ENCODE results near the gene DUSP23. TPM values are rescaled to one million over a fixed set of nuclear protein-coding genes. Genes with fewer than 3 reads are reported as not detected.

The DUSP23 gene
- polyA plus RNA-seq (2013, experiment 1 of 2): 22.2 TPM
- polyA plus RNA-seq (2013, experiment 2 of 2): 22.4 TPM

- WGBS: 6% methylated on average over 60 of the region's 88 CpGs
- Histone ChIP-seq H2BK120ac (ENCODE audit: low read depth, low read length) (peak within 1 kb of the TSS; percentile 8), H3K4me3 (ENCODE audit: insufficient read depth in 1 of 2, low read depth in 1 of 2, low read length in 2 of 2) (peak within 1 kb of the TSS; percentile 85 to 88)
Observed at GRCh38 chr1:159780583-159781582, at the start of gene DUSP23. Gene DUSP23 (plus strand): TSS chr1:159780962. CDS start chr1:159781101, 139 bp downstream.

GRCh38 chr1:159737238-159737916, 43.4 kb upstream of the DUSP23 start:
- no peaks in the 10 kb centered on the region for H3K79me1 ChIP-seq (replicated peaks; ENCODE audit: low read length, poor library complexity, severe bottlenecking)
- H3K36me3 ChIP-seq (ENCODE audit: control insufficient read depth in 1 of 2, insufficient read depth in 2 of 2, low read depth in 1 of 2, low read length in 2 of 2): no peaks in the 10 kb centered on the region
- no peak overlapping the region for H3K18ac ChIP-seq (ENCODE audit: low read depth in 1 of 2, low read length in 2 of 2)
- H3K4me3 ChIP-seq (ENCODE audit: insufficient read depth in 1 of 2, low read depth in 1 of 2, low read length in 2 of 2): no peak overlapping the region
- H3K14ac ChIP-seq (ENCODE audit: low read length in 2 of 2): no peak overlapping the region
- H3K9me3 ChIP-seq (ENCODE audit: control insufficient read depth, low read length): no peaks in the 10 kb centered on the region
- no peak overlapping the region for H2BK15ac ChIP-seq (ENCODE audit: low read depth, poor library complexity, severe bottlenecking)
- H3K4ac ChIP-seq (ENCODE audit: low read depth in 1 of 2, low read length in 2 of 2): no peak overlapping the region
- no peak overlapping the region for H2AFZ ChIP-seq (ENCODE audit: low read depth, low read length)
- H3K27me3 ChIP-seq (ENCODE audit: control insufficient read depth in 1 of 2, insufficient read depth in 1 of 2, low read length in 2 of 2): no peaks in the 10 kb centered on the region
- no peak overlapping the region for H3K4me2 ChIP-seq (ENCODE audit: low read length, poor library complexity, severe bottlenecking)
- H3K27ac ChIP-seq (ENCODE audit: low read length, poor library complexity, severe bottlenecking): no peak overlapping the region
- no peak overlapping the region for H4K91ac ChIP-seq (ENCODE audit: low read length)
- H2AK5ac ChIP-seq (ENCODE audit: low read length, severe bottlenecking): no peak overlapping the region
- no peak overlapping the region for H2BK5ac ChIP-seq (ENCODE audit: low read depth, low read length, poor library complexity, severe bottlenecking)
- 80% methylated on average over 2 of the region's 4 CpGs for WGBS
- no peak overlapping the region for H3K23ac ChIP-seq (ENCODE audit: low read length in 2 of 2)
- no peak overlapping the region for H2BK120ac ChIP-seq (ENCODE audit: low read depth, low read length)
- no peak overlapping the region for H3K9ac ChIP-seq (ENCODE audit: low read length)
- H3K4me1 ChIP-seq (ENCODE audit: control insufficient read depth, insufficient read depth, low read depth, low read length): no peaks in the 10 kb centered on the region
- H2BK12ac ChIP-seq (ENCODE audit: low read length in 2 of 2): no peak overlapping the region
- no peak overlapping the region for H4K8ac ChIP-seq (ENCODE audit: low read length)
- DNase-seq: no peak

More at GRCh38 chr1:159780583-159781582, at the start of gene DUSP23:
- peaks cover 19% of the 10 kb centered on the region for H3K4me1 ChIP-seq (ENCODE audit: control insufficient read depth, insufficient read depth, low read depth, low read length)
- peaks cover 23% of the 10 kb centered on the region for H3K79me1 ChIP-seq (replicated peaks; ENCODE audit: low read length, poor library complexity, severe bottlenecking)
- peaks cover 0 to 12% of the 10 kb centered on the region in 2 experiments for H3K36me3 ChIP-seq (ENCODE audit: control insufficient read depth in 1 of 2, insufficient read depth in 2 of 2, low read depth in 1 of 2, low read length in 2 of 2)
- H2AK5ac ChIP-seq (ENCODE audit: low read length, severe bottlenecking): no peak within 1 kb of the TSS
- H3K23ac ChIP-seq (ENCODE audit: low read length in 2 of 2): peak within 1 kb of the TSS; percentile 1 to 73
- H3K9me3 ChIP-seq (ENCODE audit: control insufficient read depth, low read length): no peaks in the 10 kb centered on the region
- peak within 1 kb of the TSS; percentile 92 for H3K4me2 ChIP-seq (ENCODE audit: low read length, poor library complexity, severe bottlenecking)
- H3K18ac ChIP-seq (ENCODE audit: low read depth in 1 of 2, low read length in 2 of 2): peak within 1 kb of the TSS; percentile 80 to 96
- H2BK15ac ChIP-seq (ENCODE audit: low read depth, poor library complexity, severe bottlenecking): peak within 1 kb of the TSS; percentile 60
- no peak within 1 kb of the TSS for H3K27ac ChIP-seq (ENCODE audit: low read length, poor library complexity, severe bottlenecking)
- H3K4ac ChIP-seq (ENCODE audit: low read depth in 1 of 2, low read length in 2 of 2): peak within 1 kb of the TSS in 1 of 2 experiments; percentile 51
- peak within 1 kb of the TSS; percentile 34 for H4K91ac ChIP-seq (ENCODE audit: low read length)
- no peaks in the 10 kb centered on the region for H3K27me3 ChIP-seq (ENCODE audit: control insufficient read depth in 1 of 2, insufficient read depth in 1 of 2, low read length in 2 of 2)
- no peak within 1 kb of the TSS for H2BK5ac ChIP-seq (ENCODE audit: low read depth, low read length, poor library complexity, severe bottlenecking)
- H3K9ac ChIP-seq (ENCODE audit: low read length): peak within 1 kb of the TSS; percentile 74
- peak within 1 kb of the TSS in 1 of 2 experiments; percentile 92 for H3K14ac ChIP-seq (ENCODE audit: low read length in 2 of 2)
- DNase-seq: peak; percentile 98
- H4K8ac ChIP-seq (ENCODE audit: low read length): peak within 1 kb of the TSS; percentile 97
- H2AFZ ChIP-seq (ENCODE audit: low read depth, low read length): peak within 1 kb of the TSS; percentile 98
- peak within 1 kb of the TSS in 1 of 2 experiments; percentile 39 for H2BK12ac ChIP-seq (ENCODE audit: low read length in 2 of 2)

GRCh38 chr1:159743651-159744410, 36.9 kb upstream of the DUSP23 start:
- 33% methylated on average over 1 of the region's 5 CpGs for WGBS
- Histone ChIP-seq H2BK15ac (ENCODE audit: low read depth, poor library complexity, severe bottlenecking) (no peak overlapping the region), H2BK120ac (ENCODE audit: low read depth, low read length) (no peak overlapping the region), H3K4me1 (ENCODE audit: control insufficient read depth, insufficient read depth, low read depth, low read length) (no peaks in the 10 kb centered on the region), H3K23ac (ENCODE audit: low read length in 2 of 2) (no peak overlapping the region), H3K18ac (ENCODE audit: low read depth in 1 of 2, low read length in 2 of 2) (no peak overlapping the region), H2AK5ac (ENCODE audit: low read length, severe bottlenecking) (no peak overlapping the region), H3K4ac (ENCODE audit: low read depth in 1 of 2, low read length in 2 of 2) (no peak overlapping the region), H3K27ac (ENCODE audit: low read length, poor library complexity, severe bottlenecking) (no peak overlapping the region), H4K91ac (ENCODE audit: low read length) (no peak overlapping the region), H3K14ac (ENCODE audit: low read length in 2 of 2) (no peak overlapping the region), H3K9ac (ENCODE audit: low read length) (no peak overlapping the region), H3K36me3 (ENCODE audit: control insufficient read depth in 1 of 2, insufficient read depth in 2 of 2, low read depth in 1 of 2, low read length in 2 of 2) (no peaks in the 10 kb centered on the region), H3K79me1 (replicated peaks; ENCODE audit: low read length, poor library complexity, severe bottlenecking) (no peaks in the 10 kb centered on the region), H3K9me3 (ENCODE audit: control insufficient read depth, low read length) (no peaks in the 10 kb centered on the region), H2BK12ac (ENCODE audit: low read length in 2 of 2) (no peak overlapping the region), H3K4me3 (ENCODE audit: insufficient read depth in 1 of 2, low read depth in 1 of 2, low read length in 2 of 2) (no peak overlapping the region), H2AFZ (ENCODE audit: low read depth, low read length) (no peak overlapping the region), H3K27me3 (ENCODE audit: control insufficient read depth in 1 of 2, insufficient read depth in 1 of 2, low read length in 2 of 2) (no peaks in the 10 kb centered on the region), H3K4me2 (ENCODE audit: low read length, poor library complexity, severe bottlenecking) (no peak overlapping the region), H2BK5ac (ENCODE audit: low read depth, low read length, poor library complexity, severe bottlenecking) (no peak overlapping the region), H4K8ac (ENCODE audit: low read length) (no peak overlapping the region)
- no peak for DNase-seq

Data from mesenchymal stem cell (in vitro differentiated cells and primary cell).